Mononuclear cell (primary cell): Measurements from ENCODE around the gene CSMD2. TPM values are rescaled to one million over a fixed set of nuclear protein-coding genes. Genes with fewer than 3 reads are reported as not detected.

Experiments
- H3K27me3 ChIP-seq: 2 replicates; pipeline ENCODE4 v1.6.0; 2011; ENCODE audit warnings: low read length, control low read depth; ENCODE audit not compliant: insufficient read depth
- H3K4me1 ChIP-seq: 2 replicates; pipeline ENCODE4 v1.5.1; 2011; ENCODE audit warnings: mild to moderate bottlenecking, low read length, control low read depth; ENCODE audit not compliant: insufficient read depth
- H3K4me3 ChIP-seq: 2 replicates; pipeline ENCODE4 v1.5.1; 2011; ENCODE audit warnings: mild to moderate bottlenecking, low read length, moderate library complexity
- H3K9me3 ChIP-seq: 2 replicates; pipeline ENCODE4 v1.5.1; 2011; ENCODE audit warnings: low read depth, mild to moderate bottlenecking, control low read depth, low read length
- total RNA-seq: library from RNA; depleted of rRNA; stranded (reverse); fragments of >200 nt; gene quantifications from one replicate; pipeline ENCODE4 v1.2.3, GENCODE V29; 2012

Gene CSMD2
- total RNA-seq, 1 donor: not detected

- no peaks in the 10 kb centered on the region for H3K27me3 ChIP-seq
- H3K4me3 ChIP-seq: no peak overlapping the region
- H3K4me1 ChIP-seq: no peaks in the 10 kb centered on the region
- H3K9me3 ChIP-seq: no peaks in the 10 kb centered on the region
Measured at GRCh38 chr1:33723251-33723650, 441.8 kb downstream of the CSMD2 start.

GRCh38 chr1:33721301-33721815 is 443.7 kb downstream of the CSMD2 start:
- Histone ChIP-seq H3K4me3 (no peak overlapping the region), H3K4me1 (no peaks in the 10 kb centered on the region), H3K9me3 (no peaks in the 10 kb centered on the region)

GRCh38 chr1:33719771-33720670 is 445.0 kb downstream of the CSMD2 start:
- Histone ChIP-seq H3K27me3 (no peaks in the 10 kb centered on the region), H3K9me3 (no peaks in the 10 kb centered on the region), H3K4me3 (no peak overlapping the region), H3K4me1 (no peaks in the 10 kb centered on the region)

More at GRCh38 chr1:33721301-33721815, 443.7 kb downstream of the CSMD2 start:
- no peaks in the 10 kb centered on the region for H3K27me3 ChIP-seq

- no peaks in the 10 kb centered on the region for H3K9me3 ChIP-seq
- H3K4me1 ChIP-seq: no peaks in the 10 kb centered on the region
- H3K27me3 ChIP-seq: no peaks in the 10 kb centered on the region
- no peak overlapping the region for H3K4me3 ChIP-seq
Measured at GRCh38 chr1:33719326-33719725, 445.7 kb downstream of the CSMD2 start.

GRCh38 chr1:33718186-33718585 is 446.8 kb downstream of the CSMD2 start:
- no peaks in the 10 kb centered on the region for H3K9me3 ChIP-seq
- H3K27me3 ChIP-seq: no peaks in the 10 kb centered on the region

GRCh38 chr1:33716976-33717688 is 447.9 kb downstream of the CSMD2 start:
- Histone ChIP-seq H3K9me3 (no peaks in the 10 kb centered on the region), H3K4me3 (no peak overlapping the region), H3K4me1 (no peaks in the 10 kb centered on the region), H3K27me3 (no peaks in the 10 kb centered on the region)

More at GRCh38 chr1:33718186-33718585, 446.8 kb downstream of the CSMD2 start:
- H3K4me3 ChIP-seq: no peak overlapping the region
- H3K4me1 ChIP-seq: no peaks in the 10 kb centered on the region

- H3K4me3 ChIP-seq: no peak overlapping the region
- H3K27me3 ChIP-seq: no peaks in the 10 kb centered on the region
Measured at GRCh38 chr1:33715195-33715811, 449.7 kb downstream of the CSMD2 start.

GRCh38 chr1:33714421-33714820 is 450.6 kb downstream of the CSMD2 start:
- Histone ChIP-seq H3K27me3 (no peaks in the 10 kb centered on the region), H3K9me3 (no peaks in the 10 kb centered on the region), H3K4me3 (no peak overlapping the region), H3K4me1 (no peaks in the 10 kb centered on the region)

More at GRCh38 chr1:33715195-33715811, 449.7 kb downstream of the CSMD2 start:
- Histone ChIP-seq H3K4me1 (no peaks in the 10 kb centered on the region), H3K9me3 (no peaks in the 10 kb centered on the region)

- Histone ChIP-seq H3K4me3 (no peak overlapping the region), H3K27me3 (no peaks in the 10 kb centered on the region), H3K4me1 (no peaks in the 10 kb centered on the region), H3K9me3 (no peaks in the 10 kb centered on the region)
Measured at GRCh38 chr1:33713058-33713877, 451.8 kb downstream of the CSMD2 start.

GRCh38 chr1:33712186-33712585 is 452.8 kb downstream of the CSMD2 start:
- H3K9me3 ChIP-seq: no peaks in the 10 kb centered on the region
- H3K27me3 ChIP-seq: no peaks in the 10 kb centered on the region
- no peak overlapping the region for H3K4me3 ChIP-seq
- no peaks in the 10 kb centered on the region for H3K4me1 ChIP-seq

- no peak overlapping the region for H3K4me3 ChIP-seq
- no peaks in the 10 kb centered on the region for H3K27me3 ChIP-seq
- H3K9me3 ChIP-seq: no peaks in the 10 kb centered on the region
- no peaks in the 10 kb centered on the region for H3K4me1 ChIP-seq
Measured at GRCh38 chr1:33711511-33711910, 453.5 kb downstream of the CSMD2 start.

GRCh38 chr1:33710967-33711366 is 454.1 kb downstream of the CSMD2 start:
- Histone ChIP-seq H3K27me3 (no peaks in the 10 kb centered on the region), H3K4me1 (no peaks in the 10 kb centered on the region), H3K9me3 (no peaks in the 10 kb centered on the region), H3K4me3 (no peak overlapping the region)

- Histone ChIP-seq H3K4me3 (no peak overlapping the region), H3K27me3 (no peaks in the 10 kb centered on the region), H3K9me3 (no peaks in the 10 kb centered on the region), H3K4me1 (no peaks in the 10 kb centered on the region)
Measured at GRCh38 chr1:33709783-33710718, 455.0 kb downstream of the CSMD2 start.
